Measurements from ENCODE around the gene TRIM61. TPM values are rescaled to one million over a fixed set of nuclear protein-coding genes. Genes with fewer than 3 reads are reported as not detected.

TRIM61 gene
- 0.64 and 1.0 TPM in 2 replicates for total RNA-seq

GRCh38 chr4:164977243-164978164 is at the start of gene TRIM61:
Gene TRIM61 (minus strand): TSS chr4:164977657. CDS start chr4:164970002, 7,655 bp downstream.

Other genes with a start within 250 kb of the TRIM61 start
- gene SMIM31, start 223.5 kb downstream of the TRIM61 start, total RNA-seq = not detected in 2 replicates
- not detected in 2 replicates for gene APELA, start 100.5 kb downstream of the TRIM61 start, total RNA-seq
- not detected in 2 replicates for gene TRIM60, start 54.3 kb upstream of the TRIM61 start, total RNA-seq
- gene TRIM75, start 76.2 kb upstream of the TRIM61 start, total RNA-seq = not detected in 2 replicates
- 13.7 and 26.9 TPM in 2 replicates for gene TMEM192, start 135.2 kb upstream of the TRIM61 start, total RNA-seq
- 56.0 and 59.8 TPM in 2 replicates for gene KLHL2, start 229.9 kb upstream of the TRIM61 start, total RNA-seq

Measured in nasal cavity respiratory epithelium epithelial cell of viscerocranial mucosa (primary cell).